Hepatocyte (in vitro differentiated cells): ENCODE results near the gene STAP2. TPM values are rescaled to one million over a fixed set of nuclear protein-coding genes. Genes with fewer than 3 reads are reported as not detected.

Experiments
- DNase-seq: peaks from one replicate; pipeline ENCODE4 v3.0.0-alpha.2; 2016; ENCODE audit warnings: low spot score
- H2AFZ ChIP-seq: fragments of 200-600 bp; sonication (generic); 2 replicates; pipeline ENCODE4 v1.6.0; 2016; ENCODE audit warnings: antibody characterized with exemption, mild to moderate bottlenecking
- H3K27ac ChIP-seq: fragments of 200-600 bp; sonication (generic); 2 replicates; pipeline ENCODE4 v1.5.1; 2016; ENCODE audit warnings: mild to moderate bottlenecking
- H3K27me3 ChIP-seq: fragments of 200-600 bp; sonication (generic); 2 replicates; pipeline ENCODE4 v1.6.1; 2016
- H3K36me3 ChIP-seq: fragments of 200-600 bp; sonication (generic); replicated peaks from 2 replicates; pipeline ENCODE4 v1.5.1; 2016; ENCODE audit warnings: low read depth; ENCODE audit not compliant: insufficient read depth
- H3K4me1 ChIP-seq: fragments of 200-600 bp; sonication (generic); 2 replicates; pipeline ENCODE4 v1.5.1; 2016; ENCODE audit warnings: mild to moderate bottlenecking, moderate library complexity; ENCODE audit not compliant: insufficient read depth
- H3K4me2 ChIP-seq: fragments of 200-600 bp; sonication (generic); 2 replicates; pipeline ENCODE4 v1.6.0; 2016
- H3K4me3 ChIP-seq: fragments of 200-600 bp; sonication (generic); 2 replicates; pipeline ENCODE4 v1.5.1; 2016; ENCODE audit warnings: mild to moderate bottlenecking
- H3K79me2 ChIP-seq: fragments of 200-600 bp; sonication (generic); 2 replicates; pipeline ENCODE4 v1.6.0; 2017; ENCODE audit warnings: mild to moderate bottlenecking
- H3K9me2 ChIP-seq: fragments of 200-600 bp; sonication (generic); replicated peaks from 2 replicates; pipeline ENCODE4 v1.6.0; 2017; ENCODE audit warnings: mild to moderate bottlenecking; ENCODE audit not compliant: insufficient read depth
- H3K9me3 ChIP-seq: fragments of 200-600 bp; sonication (generic); 2 replicates; pipeline ENCODE4 v1.5.1; 2016; ENCODE audit warnings: low read depth, mild to moderate bottlenecking
- H4K20me1 ChIP-seq: fragments of 200-600 bp; sonication (generic); 2 replicates; pipeline ENCODE4 v1.6.0; 2016; ENCODE audit warnings: mild to moderate bottlenecking; ENCODE audit not compliant: insufficient read depth, poor library complexity, severe bottlenecking
- EZH2 ChIP-seq: fragments of 200-600 bp; sonication (generic); IDR thresholded peaks from 2 replicates; pipeline ENCODE4 v1.6.1; 2016; ENCODE audit warnings: antibody characterized with exemption, mild to moderate bottlenecking, borderline replicate concordance
- EZH2phosphoT487 ChIP-seq: fragments of 200-600 bp; sonication (generic); IDR thresholded peaks from one replicate; pipeline ENCODE4 v1.6.1; 2018; ENCODE audit warnings: antibody characterized with exemption, mild to moderate bottlenecking, low read depth, moderate library complexity; ENCODE audit not compliant: unreplicated experiment, severe bottlenecking
- WGBS: methylation state at CpG from one replicate; pipeline ENCODE4 v1.1.6; 2016; ENCODE audit warnings: low lambda C conversion rate; ENCODE audit errors: missing lambda C conversion rate; 5-methylcytosine and 5-hydroxymethylcytosine counted together
- polyA plus RNA-seq: library from polyadenylated mRNA; unstranded; fragments of >200 nt; fragmentation: Nextera tagmentation; extraction: Ambion mirVana; gene quantifications from 2 replicates; pipeline ENCODE4 v1.2.1, GENCODE V29; 2016
- total RNA-seq: library from RNA; depleted of rRNA; stranded (reverse); fragments of >200 nt; gene quantifications from 2 replicates; pipeline ENCODE4 v1.2.3, GENCODE V29; 2014
- TF ChIP-seq, protein P1 (sequence below): fragments of 200-600 bp; sonication (generic); IDR thresholded peaks from 2 replicates; pipeline ENCODE4 v1.5.1; 2016; ENCODE audit warnings: antibody characterized with exemption, mild to moderate bottlenecking; ENCODE audit not compliant: poor library complexity

STAP2 gene
- total and polyA plus RNA-seq, 2 experiments from 2014 or later, result 28.1 to 34.4 TPM

DNA sequence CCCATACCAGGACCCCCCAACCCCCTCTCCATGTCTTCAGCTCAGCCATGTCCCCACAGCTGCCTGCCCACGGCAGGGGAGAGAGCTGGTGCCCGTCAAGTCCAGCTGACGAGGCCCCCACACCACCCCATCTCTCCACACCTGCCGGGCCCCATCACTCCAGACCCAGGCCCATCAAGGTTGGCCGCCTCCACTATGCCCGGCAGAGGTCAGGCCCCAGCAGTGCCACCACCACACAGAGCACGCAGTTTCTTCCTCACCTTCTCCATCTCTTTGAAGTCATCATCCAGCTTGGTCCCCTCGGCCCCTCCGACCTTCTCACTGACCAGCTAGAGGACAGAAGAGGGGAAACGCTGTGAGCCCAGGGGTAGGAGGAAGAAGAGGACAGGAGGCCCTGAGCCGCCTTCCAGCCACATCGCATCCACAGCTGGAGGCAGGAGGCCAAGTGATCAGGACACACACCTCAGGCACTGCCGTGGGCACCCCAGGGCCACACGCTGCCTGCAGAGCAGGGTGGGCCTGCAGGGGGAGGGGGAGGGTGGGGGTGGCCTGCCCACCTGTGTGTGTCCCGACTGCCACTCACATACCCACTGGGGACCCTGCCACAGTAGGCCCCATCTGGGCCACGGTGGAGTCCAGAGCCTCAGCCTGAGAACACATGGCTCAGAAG, 28.2 kb upstream of the STAP2 start:
- TF ChIP-seq, protein P1, sequence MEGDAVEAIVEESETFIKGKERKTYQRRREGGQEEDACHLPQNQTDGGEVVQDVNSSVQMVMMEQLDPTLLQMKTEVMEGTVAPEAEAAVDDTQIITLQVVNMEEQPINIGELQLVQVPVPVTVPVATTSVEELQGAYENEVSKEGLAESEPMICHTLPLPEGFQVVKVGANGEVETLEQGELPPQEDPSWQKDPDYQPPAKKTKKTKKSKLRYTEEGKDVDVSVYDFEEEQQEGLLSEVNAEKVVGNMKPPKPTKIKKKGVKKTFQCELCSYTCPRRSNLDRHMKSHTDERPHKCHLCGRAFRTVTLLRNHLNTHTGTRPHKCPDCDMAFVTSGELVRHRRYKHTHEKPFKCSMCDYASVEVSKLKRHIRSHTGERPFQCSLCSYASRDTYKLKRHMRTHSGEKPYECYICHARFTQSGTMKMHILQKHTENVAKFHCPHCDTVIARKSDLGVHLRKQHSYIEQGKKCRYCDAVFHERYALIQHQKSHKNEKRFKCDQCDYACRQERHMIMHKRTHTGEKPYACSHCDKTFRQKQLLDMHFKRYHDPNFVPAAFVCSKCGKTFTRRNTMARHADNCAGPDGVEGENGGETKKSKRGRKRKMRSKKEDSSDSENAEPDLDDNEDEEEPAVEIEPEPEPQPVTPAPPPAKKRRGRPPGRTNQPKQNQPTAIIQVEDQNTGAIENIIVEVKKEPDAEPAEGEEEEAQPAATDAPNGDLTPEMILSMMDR, result no peak
- TF ChIP-seq EZH2 (no peak), EZH2phosphoT487 (no peak)

DNA sequence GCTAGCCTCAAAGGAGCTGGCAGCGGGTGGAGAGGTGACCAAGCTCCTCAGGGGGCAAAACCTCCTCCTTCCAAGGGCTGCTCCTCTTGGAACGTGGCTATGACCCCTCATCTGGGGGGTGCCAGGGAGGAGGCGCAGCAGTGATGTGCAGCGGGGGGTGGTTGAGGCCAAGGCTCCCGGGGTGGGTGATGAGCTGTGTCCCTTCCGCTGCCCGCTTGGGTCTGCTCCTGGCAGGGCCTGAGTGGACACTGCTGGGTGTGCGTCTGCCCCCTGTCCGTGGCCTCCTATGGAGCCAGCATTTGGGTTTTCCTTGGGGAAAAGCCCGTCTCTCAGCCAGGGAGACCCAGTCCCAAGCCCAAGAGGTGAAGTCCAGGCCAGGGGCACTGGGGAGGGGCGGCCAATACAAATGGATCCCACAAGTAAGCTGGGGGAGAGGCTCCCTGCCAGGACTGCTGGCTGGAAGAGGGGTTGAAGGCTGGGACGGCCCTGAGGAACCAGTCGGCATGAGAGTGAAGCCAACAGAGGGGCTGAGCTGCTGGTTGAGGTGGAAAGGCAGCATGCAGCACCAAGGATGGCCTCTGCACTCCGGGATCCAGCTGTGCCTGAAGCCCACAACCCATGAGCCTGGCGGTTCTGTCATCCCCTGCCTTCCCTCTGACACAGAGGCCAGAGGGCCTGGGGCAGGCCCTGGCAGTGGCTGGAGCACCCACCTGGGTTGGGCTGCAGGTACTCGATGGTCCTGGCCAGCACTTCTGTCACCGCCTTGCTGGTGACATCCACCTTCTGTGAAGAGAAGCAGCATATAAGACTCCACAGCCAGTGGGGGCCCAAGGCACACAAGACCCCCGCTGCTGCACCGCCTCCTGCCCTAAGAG, 27.4 kb upstream of the STAP2 start:
- Histone ChIP-seq H3K4me3 (no peak overlapping the region), H4K20me1 (peaks cover 18% of the 10 kb centered on the region), H3K9me2 (no peaks in the 10 kb centered on the region), H2AFZ (no peak overlapping the region), H3K36me3 (no peaks in the 10 kb centered on the region), H3K27me3 (no peaks in the 10 kb centered on the region), H3K9me3 (no peaks in the 10 kb centered on the region), H3K79me2 (peaks cover 45% of the 10 kb centered on the region), H3K4me1 (peaks cover 26% of the 10 kb centered on the region), H3K27ac (no peak overlapping the region), H3K4me2 (no peak overlapping the region)
- no peak for DNase-seq
- TF ChIP-seq EZH2phosphoT487 (no peak), EZH2 (no peak)
- TF ChIP-seq, protein P1, result no peak
- 97% methylated on average over 19 of the region's 19 CpGs for WGBS

More for the DNA sequence above, 28.2 kb upstream of the STAP2 start:
- no peaks in the 10 kb centered on the region for H3K9me2 ChIP-seq
- H3K79me2 ChIP-seq, result peaks cover 53% of the 10 kb centered on the region
- no peak overlapping the region for H3K4me3 ChIP-seq
- no peak overlapping the region for H3K4me2 ChIP-seq
- no peak for DNase-seq
- no peak overlapping the region for H2AFZ ChIP-seq
- H3K9me3 ChIP-seq, result no peaks in the 10 kb centered on the region
- H3K4me1 ChIP-seq, result peaks cover 18% of the 10 kb centered on the region
- H3K27me3 ChIP-seq, result no peaks in the 10 kb centered on the region
- 96% methylated on average over 16 of the region's 16 CpGs for WGBS
- no peak overlapping the region for H3K27ac ChIP-seq
- H4K20me1 ChIP-seq, result peaks cover 18% of the 10 kb centered on the region
- H3K36me3 ChIP-seq, result no peaks in the 10 kb centered on the region

DNA sequence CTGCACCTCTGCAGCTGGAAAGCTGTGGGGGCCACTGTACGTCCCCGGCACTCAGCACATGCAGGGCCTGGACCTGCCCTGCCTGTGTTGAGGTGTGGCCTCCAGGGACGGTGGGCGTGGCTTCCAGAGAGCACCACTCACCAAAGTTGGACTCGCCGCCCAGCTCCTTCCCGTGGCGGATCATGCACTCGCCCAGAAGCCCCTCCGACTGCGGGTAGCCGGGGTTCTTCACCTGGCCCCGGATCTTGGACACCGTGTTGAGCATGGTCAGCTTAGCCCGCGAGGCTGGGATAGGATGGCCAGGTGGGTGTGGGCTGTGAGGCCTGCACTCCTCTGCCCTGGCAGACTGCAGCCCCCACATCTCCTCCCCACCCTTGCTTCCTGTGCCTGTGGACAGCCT, 26.7 kb upstream of the STAP2 start:
- WGBS, result 94% methylated on average over 13 of the region's 16 CpGs

More for the DNA sequence above, 26.7 kb upstream of the STAP2 start:
- Histone ChIP-seq H3K4me1 (peaks cover 32% of the 10 kb centered on the region), H4K20me1 (peaks cover 16% of the 10 kb centered on the region), H3K4me2 (no peak overlapping the region), H2AFZ (no peak overlapping the region), H3K79me2 (peaks cover 38% of the 10 kb centered on the region), H3K9me3 (no peaks in the 10 kb centered on the region), H3K27ac (no peak overlapping the region), H3K9me2 (no peaks in the 10 kb centered on the region), H3K27me3 (no peaks in the 10 kb centered on the region), H3K4me3 (no peak overlapping the region), H3K36me3 (no peaks in the 10 kb centered on the region)
- DNase-seq, result no peak
- TF ChIP-seq EZH2phosphoT487 (no peak), EZH2 (no peak)
- TF ChIP-seq, protein P1, result no peak
